Stimulated activated CD4-positive, alpha-beta T cell treated with anti-CD3 and anti-CD28 coated beads, Interleukin-2, amount 100 ng/mL, for 4 hours (primary cell): ENCODE measurements around the gene MARK3.
"Not testable (repeated sequence)": the region's sequence is repeated elsewhere in the genome, so short reads cannot be mapped to it uniquely, and the experiment has no call there.

Experiments
- DNase-seq: peaks from one replicate; pipeline ENCODE4 v3.0.0-alpha.2; 2020; ENCODE audit warnings: low read depth

MARK3 gene

DNA sequence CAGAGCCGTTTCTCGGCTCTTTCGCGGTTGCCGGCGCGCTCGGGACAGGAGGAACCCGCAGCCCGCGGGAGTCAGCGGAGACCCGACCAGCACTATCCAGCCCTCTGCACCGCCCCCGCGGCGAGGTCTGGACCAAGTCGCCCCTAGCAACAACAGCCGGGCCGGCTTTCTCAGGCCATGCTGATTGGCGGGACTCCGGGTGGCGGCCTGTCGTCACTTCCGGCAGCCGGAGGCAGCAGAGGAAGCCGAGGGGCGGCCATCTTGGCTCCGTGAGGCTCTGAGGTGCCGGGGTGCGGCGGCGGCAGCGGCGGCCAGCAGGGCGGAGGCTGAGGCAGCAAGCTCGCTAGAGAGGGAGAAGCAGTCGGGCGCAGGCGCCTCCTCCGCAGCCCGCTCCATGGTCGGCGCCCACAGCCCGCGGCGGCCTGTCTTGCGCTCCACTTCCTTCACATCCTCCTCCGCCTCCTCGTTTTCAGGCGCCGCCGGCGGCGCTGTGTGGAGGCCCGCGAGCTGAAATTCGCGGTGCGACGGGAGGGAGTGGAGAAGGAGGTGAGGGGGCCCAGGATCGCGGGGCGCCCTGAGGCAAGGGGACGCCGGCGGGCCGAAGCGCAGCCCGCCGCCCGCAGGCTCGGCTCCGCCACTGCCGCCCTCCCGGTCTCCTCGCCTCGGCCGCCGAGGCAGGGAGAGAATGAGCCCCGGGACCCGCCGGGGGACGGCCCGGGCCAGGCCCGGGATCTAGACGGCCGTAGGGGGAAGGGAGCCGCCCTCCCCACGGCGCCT lies at the start of gene MARK3:
Gene MARK3, plus strand, starts transcription at position 264 of the 777 bp plus-strand sequence. CDS start 615 bp downstream, outside the sequence.
- peak; percentile 92 for DNase-seq

DNA sequence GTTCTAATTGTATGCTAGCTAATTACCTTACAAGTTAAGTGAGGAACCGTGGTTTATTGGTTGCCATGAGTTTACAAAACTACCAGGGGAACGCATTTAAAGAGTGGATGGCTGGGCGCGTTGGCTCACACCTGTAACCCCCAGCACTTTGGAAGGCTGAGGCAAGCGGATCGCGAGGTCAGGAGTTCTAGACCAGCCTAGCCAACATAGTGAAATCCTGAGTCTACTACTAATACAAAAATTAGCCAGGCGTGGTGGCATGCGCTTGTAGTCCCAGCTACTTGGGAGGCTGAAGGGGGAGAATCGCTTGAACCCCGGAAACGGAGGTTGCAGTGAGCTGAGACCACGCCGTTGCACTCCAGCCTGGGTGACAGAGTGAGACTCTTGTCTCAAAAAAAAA lies 49.0 kb upstream of the MARK3 start:
- DNase-seq, result no peak

DNA sequence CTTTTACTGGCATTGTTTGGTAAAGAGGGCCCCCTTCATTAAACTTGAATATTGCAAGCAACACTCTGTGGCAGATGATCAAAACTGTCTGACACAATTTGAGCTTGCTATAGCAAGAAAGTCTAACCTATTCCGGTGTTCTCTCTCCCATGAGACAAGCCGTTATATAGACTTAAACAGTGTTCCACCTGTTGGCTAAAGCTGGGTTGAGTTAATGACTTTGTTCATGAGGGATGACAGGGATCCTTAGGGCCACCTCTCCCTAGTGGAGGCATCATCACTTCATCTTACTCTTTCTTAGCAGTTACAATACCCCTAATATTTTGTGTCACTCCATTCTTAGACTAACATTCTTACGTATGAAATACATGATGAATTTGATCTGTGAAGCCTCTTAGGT lies 47.4 kb upstream of the MARK3 start:
- DNase-seq, result no peak

- DNase-seq, result no peak
Measured at GRCh38 chr14:103339561-103339960, 45.7 kb upstream of the MARK3 start.

DNA sequence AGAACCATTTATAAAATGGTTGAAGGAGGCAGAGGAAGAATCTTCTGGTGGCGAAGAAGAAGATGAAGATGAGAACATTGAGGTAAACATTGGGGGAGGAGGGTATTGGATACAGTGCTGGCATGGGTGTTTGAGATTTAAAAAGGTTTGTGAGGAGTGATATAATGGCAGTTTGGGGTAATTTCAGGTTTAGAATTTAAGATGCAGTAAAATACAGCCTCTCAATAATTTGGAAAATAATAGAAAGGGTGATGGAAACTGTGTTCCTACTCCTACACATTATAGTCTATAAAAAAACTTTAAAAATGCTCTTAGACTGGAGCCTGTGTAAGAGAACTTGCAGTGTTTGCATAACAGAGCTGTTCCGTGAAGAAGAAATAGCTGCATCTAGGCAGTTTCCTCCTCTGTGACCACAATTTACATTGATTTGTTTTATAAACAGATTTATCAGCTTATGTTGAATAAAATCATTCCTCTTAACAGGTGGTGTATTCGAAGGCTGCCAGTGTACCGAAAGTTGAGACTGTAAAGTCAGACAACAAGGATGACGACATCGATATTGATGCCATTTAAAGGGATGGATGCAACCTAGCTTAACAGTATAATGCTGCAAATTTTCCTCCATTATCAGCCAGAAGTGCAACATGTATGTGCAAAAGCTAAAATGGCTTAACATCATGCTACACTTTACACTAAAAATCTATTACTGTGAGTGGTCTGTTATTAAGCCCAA lies 44.6 kb upstream of the MARK3 start:
- DNase-seq, result no peak

GRCh38 chr14:103341250-103342129 lies 43.7 kb upstream of the MARK3 start:
- no peak for DNase-seq

GRCh38 chr14:103343164-103343879 lies 41.9 kb upstream of the MARK3 start:
- no peak for DNase-seq

DNA sequence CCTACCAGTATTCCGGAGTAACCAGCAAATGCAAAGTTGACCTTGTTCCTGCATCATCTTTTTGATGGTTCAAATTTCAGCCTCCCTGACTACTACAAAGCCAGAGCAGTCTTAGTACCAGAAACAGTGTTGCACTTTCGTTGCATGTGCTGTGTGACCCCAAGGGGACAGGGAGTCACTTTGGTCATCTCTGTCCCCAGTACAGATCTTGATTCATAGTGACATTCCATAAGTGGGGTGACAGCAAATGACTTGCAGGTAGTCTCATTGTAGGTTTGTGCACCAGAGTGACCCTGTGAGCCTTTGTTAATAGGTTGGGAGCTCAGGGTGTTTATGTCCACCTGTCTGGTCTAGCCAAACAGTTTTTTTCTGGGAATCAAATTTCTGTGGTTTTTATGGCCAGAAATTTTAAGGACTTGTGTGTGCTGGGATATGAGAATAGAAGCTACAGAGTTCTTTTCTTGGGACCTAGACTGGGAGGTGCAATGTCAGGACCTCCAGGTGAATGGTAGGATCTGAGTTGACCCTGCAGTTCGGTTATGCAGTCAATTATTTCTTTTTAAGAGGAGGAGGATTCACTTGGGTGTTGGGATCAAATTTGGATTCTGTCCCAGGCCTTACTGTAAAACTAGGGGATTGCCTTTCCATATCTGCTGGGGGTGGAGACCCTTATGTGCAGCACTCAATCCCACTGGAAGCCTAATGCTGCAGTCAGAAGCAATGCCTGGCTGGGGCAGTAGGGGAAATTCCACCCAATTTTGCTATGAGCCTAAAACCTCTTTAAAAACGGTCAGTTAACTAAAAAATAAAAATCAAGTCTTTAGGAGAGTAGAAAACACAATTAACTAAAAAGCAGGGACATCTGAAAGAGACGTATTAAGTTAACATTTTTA lies 41.1 kb upstream of the MARK3 start:
- DNase-seq, result no peak

- no peak for DNase-seq
Measured at GRCh38 chr14:103346286-103346685, 38.9 kb upstream of the MARK3 start.

DNA sequence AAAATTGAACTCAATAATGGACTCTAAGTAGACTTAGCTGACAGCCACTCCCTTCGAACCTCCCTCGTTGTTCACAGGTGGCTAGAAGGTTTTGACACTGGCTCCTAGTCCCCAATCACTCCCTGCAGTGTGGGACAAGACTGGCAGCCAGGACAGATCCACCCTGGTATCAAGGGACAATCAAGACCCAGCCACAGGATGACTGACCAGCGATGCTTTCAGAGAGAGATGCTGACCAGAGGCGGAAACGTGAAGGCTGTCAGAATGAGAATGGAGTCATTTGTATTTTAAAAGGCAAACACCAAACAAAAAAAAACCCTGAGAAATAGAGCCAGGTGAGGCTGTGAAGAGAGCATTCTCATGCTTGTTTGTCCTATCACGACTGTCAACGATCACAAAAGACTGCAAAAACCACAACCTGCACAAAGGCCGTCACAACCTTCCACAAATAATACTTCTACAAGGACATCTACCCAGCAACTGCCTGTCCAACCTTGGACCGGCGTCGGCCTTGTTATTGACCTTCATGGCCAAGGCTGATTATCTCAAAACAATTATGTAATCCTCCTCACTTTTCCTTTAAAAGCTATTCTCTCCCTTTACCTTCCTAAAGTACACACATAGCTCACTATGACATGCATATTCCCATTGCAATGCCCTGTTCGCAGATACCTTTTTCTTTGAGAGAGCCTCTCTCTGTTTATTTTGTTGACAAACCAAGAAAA lies 38.0 kb upstream of the MARK3 start:
- DNase-seq, result no peak

DNA sequence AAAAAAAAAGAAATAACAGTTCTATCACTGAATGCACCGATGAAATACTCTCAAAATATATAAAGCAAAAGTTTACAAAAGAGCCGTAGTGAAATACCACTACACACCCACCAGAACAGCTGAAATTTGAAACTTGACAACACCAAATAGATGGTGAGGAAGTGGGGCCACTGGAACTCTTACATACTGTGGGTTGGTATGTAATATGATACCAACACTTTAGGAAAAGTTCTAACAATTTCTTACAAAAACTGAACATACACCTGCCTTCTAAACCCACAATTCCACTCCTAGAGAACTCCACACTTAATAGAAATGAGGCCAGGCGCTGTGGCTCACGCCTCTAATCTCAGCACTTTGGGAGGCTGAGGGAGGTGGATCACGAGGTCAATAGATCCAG lies 37.1 kb upstream of the MARK3 start:
- no peak for DNase-seq

DNA sequence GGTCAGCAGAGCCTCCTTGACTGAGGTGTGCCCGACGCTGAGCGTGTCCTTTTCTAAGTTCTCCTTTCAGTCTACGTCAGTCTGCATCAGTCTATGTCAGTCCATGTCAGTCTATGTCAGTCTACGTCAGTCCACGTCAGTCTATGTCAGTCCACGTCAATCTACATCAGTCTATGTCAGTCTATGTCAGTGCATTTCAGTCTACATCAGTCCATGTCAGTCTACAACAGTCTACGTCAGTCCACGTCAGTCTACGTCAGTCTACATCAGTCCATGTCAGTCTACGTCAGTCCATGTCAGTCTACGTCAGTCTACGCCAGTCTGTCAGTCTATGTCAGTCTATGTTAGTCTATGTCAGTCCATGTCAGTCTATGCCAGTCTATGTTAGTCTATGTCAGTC lies 35.2 kb upstream of the MARK3 start:
- DNase-seq, result no peak

- no peak for DNase-seq
Measured at GRCh38 chr14:103353362-103353761, 31.9 kb upstream of the MARK3 start.

DNA sequence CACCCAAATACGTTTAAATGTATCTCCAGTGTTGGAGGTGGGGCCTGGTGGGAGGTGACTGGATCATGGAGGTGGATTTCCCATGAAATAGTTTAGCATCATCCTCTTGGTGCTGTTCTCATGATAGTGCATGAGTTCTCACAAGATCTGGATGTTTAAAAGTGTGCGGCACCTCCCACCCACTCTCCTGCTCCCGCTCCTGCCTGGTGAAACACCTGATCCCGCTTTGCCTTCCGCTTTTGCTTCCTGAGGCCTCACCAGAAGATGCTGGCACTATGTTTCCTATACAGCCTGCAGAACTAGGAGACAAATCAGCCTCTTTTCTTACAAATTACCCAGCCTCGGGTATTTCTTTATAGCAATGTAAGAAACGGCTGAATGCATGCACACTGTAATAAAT lies 31.1 kb upstream of the MARK3 start:
- DNase-seq, result no peak

- no peak for DNase-seq
Measured at GRCh38 chr14:103356024-103356682, 29.1 kb upstream of the MARK3 start.

DNA sequence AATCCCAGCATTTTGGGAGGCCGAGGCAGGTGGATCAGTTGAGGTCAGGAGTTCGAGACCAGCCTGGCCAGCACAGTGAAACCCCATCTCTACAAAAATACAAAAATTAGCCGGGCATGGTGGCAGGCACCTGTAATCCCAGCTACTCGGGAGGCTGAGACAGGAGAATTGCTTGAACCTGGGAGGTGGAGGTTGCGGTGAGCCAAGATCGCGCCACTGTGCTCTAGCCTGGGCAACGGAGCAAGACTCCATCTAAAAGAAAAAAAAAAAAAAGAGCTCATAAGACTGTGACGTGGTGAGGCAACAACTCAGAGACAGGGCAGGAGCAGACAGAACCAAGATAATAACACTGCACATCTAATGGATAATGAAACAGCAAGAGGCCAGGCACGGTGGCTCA lies 27.7 kb upstream of the MARK3 start:
- DNase-seq, result not testable (repeated sequence)

DNA sequence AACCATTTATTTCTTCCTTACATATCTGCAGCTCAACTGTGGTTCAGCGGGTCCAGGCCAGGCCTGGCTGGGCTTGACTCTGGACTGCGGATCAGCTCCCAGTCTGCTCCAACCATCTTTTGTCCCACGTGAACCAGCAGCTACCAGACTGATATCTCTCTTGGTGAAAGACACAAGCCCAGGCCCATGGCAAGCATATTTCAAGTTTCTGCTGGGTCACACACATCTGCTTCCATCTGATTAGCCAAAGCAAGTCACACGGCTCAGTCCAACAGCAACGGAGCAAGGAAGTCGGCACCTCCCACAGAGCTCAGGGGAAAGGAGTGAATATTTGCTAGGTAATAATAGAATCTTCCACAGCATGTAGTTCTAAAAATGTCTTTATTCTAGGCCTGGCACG lies 24.7 kb upstream of the MARK3 start:
- DNase-seq, result no peak

DNA sequence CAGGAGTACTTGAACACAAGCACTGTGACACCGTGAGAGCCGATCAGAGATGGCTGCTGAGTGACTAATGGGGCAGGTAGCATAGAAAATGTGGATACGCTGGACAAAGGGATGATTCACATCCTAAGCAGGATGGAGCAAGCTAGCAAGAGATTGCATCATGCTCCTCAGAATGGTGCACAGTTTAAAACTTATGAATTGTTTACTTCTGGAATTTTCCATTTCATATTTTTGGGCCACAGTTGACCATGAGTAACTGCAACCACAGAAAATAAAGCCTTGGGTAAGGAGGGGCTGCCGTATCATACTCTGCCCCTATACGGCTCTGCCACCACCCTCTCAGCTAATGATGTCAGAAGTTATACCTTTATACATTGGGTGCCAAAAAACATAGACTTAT lies 23.3 kb upstream of the MARK3 start:
- no peak for DNase-seq

DNA sequence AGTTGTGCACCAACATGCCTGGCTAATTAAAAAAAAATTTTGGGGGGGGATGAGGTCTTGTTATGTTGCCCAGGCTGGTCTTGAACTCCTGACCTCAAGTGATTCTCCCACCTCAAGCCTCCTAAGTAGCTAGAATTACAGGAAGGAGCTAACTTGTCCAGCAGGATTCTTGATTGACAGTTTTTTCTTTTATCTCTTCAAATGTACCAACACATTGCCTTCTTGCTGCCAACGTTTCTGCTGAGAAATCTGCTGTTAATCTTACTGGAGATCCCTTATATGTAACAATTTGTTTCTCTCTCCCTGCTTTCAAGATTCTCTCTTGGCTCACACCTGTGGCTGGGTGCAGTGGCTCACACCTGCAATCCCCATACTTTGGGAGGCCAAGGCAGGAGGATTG lies 22.4 kb upstream of the MARK3 start:
- DNase-seq, result no peak

- no peak for DNase-seq
Measured at GRCh38 chr14:103366741-103367140, 18.5 kb upstream of the MARK3 start.
